Activated T-cell treated with anti-CD3 and anti-CD28 coated beads for 4 hours (primary cell): Measurements from ENCODE around the gene HK3.

Source experiments
- DNase-seq: peaks from one replicate; pipeline ENCODE4 v3.0.0-alpha.2; 2020

HK3 gene

DNA sequence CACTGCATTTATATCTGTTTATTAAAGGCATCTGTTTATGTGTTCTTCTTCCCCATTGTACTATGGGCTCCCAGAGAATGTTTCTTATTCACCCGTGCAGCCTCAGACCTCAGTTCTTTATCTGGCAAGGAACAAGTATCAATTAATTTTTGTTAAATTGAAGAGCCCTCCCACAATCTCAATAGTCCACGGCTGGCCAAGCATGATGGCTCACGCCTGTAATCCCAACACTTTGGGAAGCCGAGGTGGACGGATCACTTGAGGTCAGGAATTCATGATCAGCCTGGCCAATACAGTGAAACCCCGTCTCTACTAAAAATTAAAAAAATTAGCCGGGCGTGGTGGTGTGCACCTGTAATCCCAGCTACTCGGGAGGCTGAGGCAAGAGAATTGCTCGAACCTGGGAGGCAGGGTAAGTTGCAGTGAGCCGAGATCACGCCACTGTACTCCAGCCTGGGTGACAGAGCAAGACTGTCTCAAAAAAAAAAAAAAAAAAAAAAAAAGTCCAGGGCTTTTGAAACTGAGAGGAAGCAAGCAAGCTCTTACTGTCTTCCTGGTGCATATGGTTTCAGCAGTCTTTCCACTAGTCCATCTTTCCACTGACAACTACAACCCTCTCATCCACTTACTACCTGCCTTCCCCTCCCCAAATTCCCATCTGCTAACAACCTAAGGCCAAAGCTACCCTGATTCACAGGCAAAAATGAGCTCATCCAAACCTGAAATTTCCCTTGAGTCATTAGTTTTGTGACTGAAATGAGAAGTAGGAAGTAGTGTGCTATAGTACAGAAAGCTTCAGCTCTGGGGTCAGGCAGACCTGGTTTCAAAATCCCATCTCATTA lies 2.3 kb upstream of the HK3 start:
- DNase-seq, result no peak

DNA sequence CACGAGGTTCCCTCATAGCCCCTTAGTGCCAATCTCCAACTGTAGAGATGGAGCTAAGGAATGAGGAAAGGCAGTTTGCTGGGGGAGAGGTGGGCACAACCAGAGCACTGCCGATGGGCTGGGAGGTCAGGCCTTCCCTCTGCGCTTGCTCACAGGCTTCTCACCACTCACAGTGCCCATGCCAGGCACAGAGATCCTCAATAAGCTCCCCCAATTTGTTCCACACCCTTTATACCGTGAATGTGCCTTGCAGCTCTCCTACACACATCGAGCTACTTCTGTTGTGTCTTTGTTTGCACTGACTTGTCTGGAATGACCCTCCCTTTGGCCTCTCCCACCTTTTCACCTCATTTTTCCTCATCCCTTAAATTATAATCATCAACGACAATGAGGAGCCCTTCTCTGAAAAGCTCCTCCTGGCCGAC lies 1.6 kb upstream of the HK3 start:
- no peak for DNase-seq

GRCh38 chr5:176899946-176900779 lies 1.0 kb upstream of the HK3 start:
- no peak for DNase-seq

DNA sequence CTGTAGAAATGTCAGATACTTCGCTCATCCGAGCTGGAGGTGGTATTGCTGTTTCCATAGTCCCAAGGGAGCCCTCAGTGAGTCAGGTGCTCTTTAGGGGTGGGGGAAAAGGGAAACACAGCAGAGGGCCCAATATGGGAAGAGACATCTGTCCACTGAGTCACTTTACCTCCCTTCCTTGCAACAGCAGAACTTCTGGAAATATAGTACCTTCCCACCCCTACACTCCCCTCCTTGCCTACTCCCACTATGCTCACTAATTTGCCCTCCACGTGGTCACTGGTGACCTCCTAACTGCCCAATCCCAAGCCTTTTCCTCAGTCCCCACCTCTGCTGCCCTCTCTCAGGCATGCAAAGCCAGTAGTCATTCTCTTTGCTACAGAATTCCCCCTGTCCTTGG lies 1.9 kb downstream of the HK3 start:
- DNase-seq, result no peak

DNA sequence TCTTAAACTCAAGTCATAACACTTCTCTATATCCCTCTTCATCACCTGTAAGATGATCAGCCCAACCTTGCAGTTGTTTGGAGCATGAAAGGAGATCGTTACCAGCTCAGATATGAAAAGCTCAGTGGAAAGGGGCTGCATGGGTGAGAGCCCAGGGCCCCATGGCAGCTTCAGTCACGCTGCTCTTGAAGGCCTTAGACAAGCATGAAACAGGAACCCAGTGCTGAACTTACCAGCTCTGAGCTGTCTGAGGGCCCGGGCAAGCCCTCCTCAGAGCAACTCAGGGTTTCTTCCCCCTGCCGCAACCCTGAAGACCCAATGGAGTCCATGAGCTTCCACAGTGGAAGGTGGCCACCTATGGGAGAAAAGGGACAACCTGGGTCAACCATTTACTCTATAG lies 3.3 kb downstream of the HK3 start:
- no peak for DNase-seq

DNA sequence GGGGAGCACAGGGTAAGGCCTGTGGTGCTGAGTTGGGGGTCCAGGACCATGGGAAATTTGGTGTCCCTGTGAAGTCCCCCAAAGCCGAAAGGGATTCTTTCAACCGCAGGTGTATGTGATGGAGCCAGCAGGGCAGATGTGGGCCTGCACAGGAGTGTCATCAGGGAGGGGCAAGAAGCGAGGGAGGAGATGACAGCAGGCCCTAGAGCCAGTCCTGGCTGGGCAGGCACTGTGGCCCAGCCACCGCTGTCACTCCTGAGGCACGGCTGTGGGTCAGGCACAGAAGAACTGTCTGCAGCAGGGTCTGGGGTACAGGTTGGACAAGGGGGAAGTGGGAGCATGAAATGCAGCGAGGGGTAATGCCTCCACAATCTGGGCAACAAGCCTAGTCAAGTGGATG lies 4.8 kb downstream of the HK3 start:
- DNase-seq, result no peak

DNA sequence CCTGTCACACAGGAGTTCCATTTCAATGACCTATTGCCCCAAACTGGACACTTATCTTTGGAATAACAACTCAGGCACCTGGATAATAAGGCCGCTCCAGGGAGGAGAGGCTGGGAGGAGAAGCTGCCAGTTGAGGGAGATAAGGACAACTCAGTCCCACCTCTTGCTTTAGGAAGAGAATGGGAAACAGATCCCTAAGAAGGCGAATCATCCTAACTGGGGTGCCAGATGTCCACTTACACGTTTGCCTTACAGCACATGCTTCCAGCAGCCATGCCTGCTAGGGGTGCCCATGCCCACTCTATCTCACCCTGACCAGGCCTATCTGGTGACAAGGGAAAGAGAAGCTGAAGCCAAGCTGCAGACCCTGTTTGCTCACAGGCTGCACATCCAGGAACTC lies 6.5 kb downstream of the HK3 start:
- DNase-seq, result no peak

GRCh38 chr5:176891331-176891958 lies 7.7 kb downstream of the HK3 start:
- DNase-seq, result no peak

DNA sequence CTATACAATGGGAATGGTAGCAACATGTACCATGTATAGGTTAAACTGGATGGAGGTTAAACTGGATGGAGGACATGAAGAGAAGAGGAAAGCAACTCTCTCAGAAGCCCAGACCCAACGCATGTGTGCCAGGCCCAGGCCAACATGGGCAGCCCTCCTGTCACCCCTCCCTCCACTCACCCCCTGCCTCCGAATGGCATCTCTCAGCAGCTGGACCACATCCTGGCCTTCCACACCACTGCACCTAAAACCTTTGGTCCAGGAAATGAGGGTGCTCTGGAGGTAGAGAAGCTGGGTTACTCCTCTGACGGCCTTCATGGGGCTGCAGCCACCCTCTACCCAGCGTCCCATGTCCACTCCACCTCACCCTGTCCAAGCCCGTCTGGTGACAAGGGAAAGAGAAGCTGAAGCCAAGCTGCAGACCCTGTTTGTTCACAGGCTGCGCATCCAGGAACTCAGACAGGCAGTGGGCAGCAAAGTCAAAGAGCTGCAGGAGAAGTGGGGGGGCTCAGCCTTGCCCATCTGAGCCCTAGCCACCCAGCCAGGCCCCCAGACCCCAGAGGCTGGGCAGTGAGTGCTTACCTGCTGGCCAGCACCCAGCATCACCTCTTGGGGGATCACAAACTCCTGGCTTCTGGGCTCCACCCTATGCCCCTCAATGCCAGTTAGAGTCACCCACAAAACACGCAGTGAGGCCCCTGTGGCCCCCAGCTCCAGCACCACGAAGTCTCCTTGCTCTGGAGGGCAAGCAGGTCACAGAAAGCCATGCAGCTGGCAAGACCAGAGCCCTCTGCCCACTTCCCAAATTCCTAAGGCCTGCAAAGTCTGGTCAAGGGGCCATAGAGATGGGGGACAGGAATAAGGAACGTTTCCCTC lies 8.5 kb downstream of the HK3 start:
- no peak for DNase-seq

DNA sequence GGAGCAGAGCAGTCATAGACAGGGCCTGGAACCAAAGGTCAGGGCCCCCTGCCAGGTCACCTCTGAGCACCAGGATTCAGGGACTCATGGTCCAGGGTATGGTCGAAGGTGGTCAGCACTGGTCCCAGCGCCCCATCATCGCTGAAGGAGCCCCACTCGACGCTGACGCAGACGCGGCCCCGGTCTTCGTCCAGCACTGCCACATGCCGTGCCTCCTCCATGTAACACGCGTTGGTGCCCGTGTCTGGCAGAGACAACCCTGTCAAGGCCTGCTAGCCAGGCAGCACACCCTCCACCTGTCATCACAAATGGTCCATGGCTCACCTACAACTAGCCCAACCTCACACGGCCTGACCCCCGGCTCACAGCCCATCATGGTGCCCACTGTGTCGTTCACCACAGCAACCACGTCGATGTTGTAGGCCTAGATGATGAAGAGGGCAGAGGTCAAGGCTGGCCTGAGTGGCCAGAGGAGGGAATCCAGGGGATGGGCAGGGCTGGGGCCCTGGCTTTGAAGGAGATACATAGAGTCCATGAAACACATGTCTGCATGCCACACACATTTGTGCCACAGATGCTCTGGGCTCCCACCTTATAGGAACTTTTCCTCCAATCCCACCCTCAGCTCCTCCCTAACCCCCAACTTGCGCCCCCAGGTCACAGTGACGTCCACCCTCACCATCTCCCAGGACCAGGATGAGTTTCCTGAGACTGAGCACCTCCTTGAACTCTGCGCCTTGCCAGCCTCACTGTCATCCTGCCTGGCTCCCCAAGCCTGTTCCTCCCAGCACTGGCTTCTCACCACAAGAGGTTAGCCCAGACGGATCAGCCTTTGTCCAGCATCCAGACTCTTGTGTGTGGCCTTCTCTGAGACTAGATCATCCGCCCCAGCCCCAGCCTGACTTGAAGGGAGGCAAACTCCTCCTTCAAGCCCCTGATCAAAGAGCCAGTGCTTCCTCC lies 9.5 kb downstream of the HK3 start:
- DNase-seq, result no peak

DNA sequence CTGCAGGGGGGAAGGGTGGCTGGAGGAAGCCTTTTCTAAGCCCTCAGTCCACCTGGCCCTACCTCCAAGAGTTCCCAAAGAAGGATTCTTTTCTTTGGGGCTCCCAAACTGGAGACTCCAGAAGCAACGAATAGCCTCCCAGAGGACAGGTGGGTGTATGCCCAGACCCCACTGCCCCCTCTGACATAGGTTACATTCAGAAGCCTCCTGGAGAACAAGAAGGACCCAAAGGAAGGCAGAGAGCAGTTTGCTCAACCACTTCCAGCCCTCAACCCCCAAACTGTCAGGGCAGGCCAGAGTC lies 10.3 kb downstream of the HK3 start:
- no peak for DNase-seq

DNA sequence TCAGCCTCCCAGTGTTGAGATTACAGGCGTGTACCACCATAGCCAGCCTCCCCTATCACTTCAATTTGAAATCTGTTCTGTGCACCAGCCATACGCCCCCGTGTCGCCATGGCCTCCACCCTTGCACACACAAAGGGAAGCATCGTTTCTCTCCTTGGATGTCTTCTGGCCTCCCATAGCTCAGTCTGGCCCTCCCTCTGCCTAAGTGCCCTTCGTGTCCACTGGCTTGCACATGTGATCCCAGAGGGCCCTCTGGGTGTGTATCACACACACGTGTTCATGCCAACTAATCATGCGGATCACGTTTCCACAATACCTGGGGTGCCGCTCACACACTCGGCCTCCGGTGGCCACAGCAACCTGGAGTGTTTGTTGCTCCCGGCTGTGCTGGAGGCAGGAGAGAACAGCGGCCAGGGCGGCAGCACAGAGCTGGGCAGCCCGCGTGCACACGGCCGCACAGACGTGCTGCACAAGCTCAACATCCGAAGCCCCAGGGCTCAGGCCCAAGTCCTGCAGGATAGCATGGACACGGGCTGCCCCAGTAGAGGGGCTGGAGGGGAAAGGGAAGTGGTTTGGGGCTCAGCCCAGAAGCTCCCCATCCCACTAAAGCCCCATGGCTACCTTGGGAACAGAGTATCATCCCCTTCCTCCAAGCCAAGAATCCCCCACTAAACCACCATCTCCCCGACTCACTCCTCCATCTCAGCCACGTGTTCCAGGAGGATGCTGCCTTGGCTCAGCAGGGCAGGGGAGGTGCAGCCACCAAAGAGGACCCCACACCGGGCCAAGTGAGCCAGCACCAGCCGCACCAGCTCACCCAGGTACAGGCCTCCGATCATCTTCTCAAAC lies 10.9 kb downstream of the HK3 start:
- no peak for DNase-seq

DNA sequence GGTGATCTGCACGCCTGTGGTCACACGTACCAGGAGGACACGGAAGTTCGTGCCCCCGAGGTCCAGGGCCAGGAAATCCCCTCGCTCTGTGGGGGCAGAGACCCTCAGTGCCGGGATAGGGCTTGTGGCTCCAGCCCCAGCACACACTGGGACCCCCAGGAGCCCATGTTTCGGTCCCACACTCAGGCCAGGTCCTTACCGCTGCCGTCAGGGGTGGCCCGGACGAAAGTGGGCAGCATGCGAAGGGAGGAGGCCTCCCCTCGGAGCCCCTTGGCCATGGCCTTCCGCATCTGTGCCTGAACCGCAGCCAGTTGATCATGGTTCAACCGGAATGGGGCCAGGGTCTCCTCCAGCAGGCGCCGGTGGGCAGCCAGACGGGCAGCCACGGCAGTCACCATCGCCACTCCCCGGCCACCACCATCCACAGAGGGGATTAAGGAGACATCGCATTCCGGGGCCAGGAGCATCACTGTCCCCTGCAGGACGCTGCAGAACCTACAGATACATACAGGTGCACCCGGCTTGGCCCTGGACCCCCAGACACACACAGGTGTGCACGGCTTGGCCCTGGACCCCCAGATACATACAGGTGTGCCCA lies 11.8 kb downstream of the HK3 start:
- DNase-seq, result no peak

DNA sequence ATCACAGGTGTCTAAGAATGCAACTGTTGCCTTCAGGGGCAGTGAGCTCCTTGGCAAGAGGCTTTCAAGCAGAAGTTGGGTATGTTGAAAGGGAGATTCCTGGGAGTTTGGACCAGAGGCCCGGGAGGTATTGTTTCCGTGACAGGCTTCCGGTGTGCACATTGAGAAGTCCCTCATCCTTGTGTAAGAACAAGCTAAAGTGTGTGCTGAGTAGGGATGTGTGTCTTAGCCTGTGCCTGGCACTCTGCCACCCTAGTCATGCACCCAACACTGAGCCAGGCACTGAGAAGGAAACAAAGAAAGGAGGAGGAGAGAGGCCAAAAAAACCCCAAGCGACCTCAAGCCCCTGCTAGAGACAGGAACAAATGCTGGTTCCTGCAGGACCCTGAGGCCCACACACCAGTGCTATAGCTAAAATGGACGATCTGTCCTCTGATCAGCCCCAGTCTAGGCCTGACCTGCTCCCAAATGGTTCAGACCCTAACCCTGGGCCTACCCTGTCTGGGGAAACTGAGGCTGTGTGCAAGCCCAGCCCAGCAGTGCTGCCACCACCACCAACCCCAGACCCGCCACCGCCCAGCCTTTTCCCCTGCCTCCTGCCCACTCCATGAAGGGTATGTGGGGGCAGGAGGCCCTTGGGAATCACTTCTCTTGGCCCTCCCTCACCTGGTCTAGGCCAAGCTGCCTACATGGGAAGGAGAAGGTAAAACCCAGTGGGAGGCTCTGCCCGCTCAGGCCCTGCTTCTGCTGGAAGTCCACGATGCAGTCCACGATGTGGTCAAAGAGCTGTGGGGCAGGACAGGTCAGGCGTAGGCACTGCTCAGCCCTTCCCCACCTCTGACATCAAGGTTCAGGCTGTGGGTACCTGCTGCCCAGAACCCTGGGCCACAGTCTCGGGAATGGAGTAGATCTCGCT lies 12.6 kb downstream of the HK3 start:
- no peak for DNase-seq

- no peak for DNase-seq
Observed at GRCh38 chr5:176884571-176884890, 14.6 kb downstream of the HK3 start.

- DNase-seq, result no peak
Observed at GRCh38 chr5:176883700-176884570, 15.2 kb downstream of the HK3 start.

GRCh38 chr5:176882567-176882903 lies 16.6 kb downstream of the HK3 start:
- DNase-seq, result no peak

GRCh38 chr5:176881816-176882566 lies 17.2 kb downstream of the HK3 start:
- DNase-seq, result no peak
